Stimulated activated CD8-positive, alpha-beta memory T cell treated with anti-CD3 and anti-CD28 coated beads, Interleukin-7, amount 100 ng/mL, for 24 hours (primary cell): ENCODE results near the gene CNIH3.
"Not testable (repeated sequence)": the region's sequence is repeated elsewhere in the genome, so short reads cannot be mapped to it uniquely, and the experiment has no call there.

Source experiments
- DNase-seq: peaks from one replicate; pipeline ENCODE4 v3.0.0-alpha.2; 2020; ENCODE audit warnings: low read depth

Gene CNIH3

GRCh38 chr1:224615861-224616755 is at the start of gene CNIH3:
Gene CNIH3, plus strand, starts transcription at chr1:224616317. Its CDS starts 858 bp downstream, at chr1:224617175.
- no peak for DNase-seq

- DNase-seq, result not testable (repeated sequence)
Observed at GRCh38 chr1:224566492-224566891, 49.6 kb upstream of the CNIH3 start.

- no peak for DNase-seq
Observed at GRCh38 chr1:224569276-224569675, 46.8 kb upstream of the CNIH3 start.

GRCh38 chr1:224571975-224572374 is 44.1 kb upstream of the CNIH3 start:
- DNase-seq, result not testable (repeated sequence)

GRCh38 chr1:224579526-224579925 is 36.6 kb upstream of the CNIH3 start:
- DNase-seq, result no peak

GRCh38 chr1:224580006-224580405 is 36.1 kb upstream of the CNIH3 start:
- DNase-seq, result no peak

GRCh38 chr1:224582041-224582440 is 34.1 kb upstream of the CNIH3 start:
- DNase-seq, result no peak

GRCh38 chr1:224583774-224584173 is 32.3 kb upstream of the CNIH3 start:
- no peak for DNase-seq

- no peak for DNase-seq
Observed at GRCh38 chr1:224585051-224585450, 31.1 kb upstream of the CNIH3 start.

GRCh38 chr1:224587051-224587450 is 29.1 kb upstream of the CNIH3 start:
- no peak for DNase-seq

- DNase-seq, result no peak
Observed at GRCh38 chr1:224588515-224588914, 27.6 kb upstream of the CNIH3 start.

GRCh38 chr1:224589006-224589405 is 27.1 kb upstream of the CNIH3 start:
- no peak for DNase-seq

- DNase-seq, result no peak
Observed at GRCh38 chr1:224591326-224591725, 24.8 kb upstream of the CNIH3 start.

GRCh38 chr1:224592636-224593582 is 23.2 kb upstream of the CNIH3 start:
- DNase-seq, result no peak

GRCh38 chr1:224594360-224594759 is 21.8 kb upstream of the CNIH3 start:
- DNase-seq, result no peak

- no peak for DNase-seq
Observed at GRCh38 chr1:224594851-224595250, 21.3 kb upstream of the CNIH3 start.

GRCh38 chr1:224605482-224606181 is 10.5 kb upstream of the CNIH3 start:
- DNase-seq, result no peak

- no peak for DNase-seq
Observed at GRCh38 chr1:224607188-224608148, 8.6 kb upstream of the CNIH3 start.

GRCh38 chr1:224609333-224609732 is 6.8 kb upstream of the CNIH3 start:
- no peak for DNase-seq

- DNase-seq, result no peak
Observed at GRCh38 chr1:224612246-224612645, 3.9 kb upstream of the CNIH3 start.

GRCh38 chr1:224613486-224613885 is 2.6 kb upstream of the CNIH3 start:
- no peak for DNase-seq
